ENCODE results near the gene BAK1. TPM values are rescaled to one million over a fixed set of nuclear protein-coding genes. Genes with fewer than 3 reads are reported as not detected.

The BAK1 gene
- total and polyA plus RNA-seq, 2 of the 13 experiments (the other 11 are each of a cell fraction or from before 2014, with no cell fraction given): 15.0 to 23.8 TPM

- TF ChIP-seq CSRNP1 (CRISPR knock-in tag; IDR thresholded peaks at IDR 0.05) (no peak), MAFK (conservative IDR thresholded peaks at IDR 0.05 in 1 of 2, IDR thresholded peaks at IDR 0.05 in 1 of 2; ENCODE audit: low read length in 2 of 2) (no peak), ZNF557 (CRISPR knock-in tag; IDR thresholded peaks at IDR 0.05) (no peak), ATF4 (CRISPR knock-in tag; IDR thresholded peaks at IDR 0.05) (no peak), GZF1 (CRISPR knock-in tag; IDR thresholded peaks at IDR 0.05) (no peak), BRD4 (CRISPR knock-in tag; IDR thresholded peaks at IDR 0.05) (no peak), ZBTB10 (CRISPR knock-in tag; IDR thresholded peaks at IDR 0.05; ENCODE audit: borderline replicate concordance) (no peak), LCORL (IDR thresholded peaks at IDR 0.05) (no peak), LCORL (CRISPR knock-in tag; IDR thresholded peaks at IDR 0.05) (peak; percentile 69), ARID5B (CRISPR knock-in tag; IDR thresholded peaks at IDR 0.05) (peak; percentile 47), CEBPG (CRISPR knock-in tag; IDR thresholded peaks at IDR 0.05) (peak; percentile 31; the same call in 1 of the 2 replicates), GTF3A (CRISPR knock-in tag; conservative IDR thresholded peaks at IDR 0.05) (no peak), SMAD3 (CRISPR knock-in tag; IDR thresholded peaks at IDR 0.05) (no peak), MBNL3 (CRISPR knock-in tag; conservative IDR thresholded peaks at IDR 0.05) (no peak), IRF9 (CRISPR knock-in tag; IDR thresholded peaks at IDR 0.05; ENCODE audit: borderline replicate concordance) (no peak), ZNF788 (CRISPR knock-in tag; IDR thresholded peaks at IDR 0.05; ENCODE audit: borderline replicate concordance) (no peak), CCAR2 (optimal IDR thresholded peaks at IDR 0.05; ENCODE audit: low read depth, low read length) (no peak), ZNF10 (CRISPR knock-in tag; IDR thresholded peaks at IDR 0.05; ENCODE audit: borderline replicate concordance, low read depth) (no peak), ZNF12 (CRISPR knock-in tag; IDR thresholded peaks at IDR 0.05) (0 out of 2 replicates have a peak, but pooled peaks have one; percentile 19)
Observed at GRCh38 chr6:33585403-33586107, 5.5 kb upstream of the BAK1 start (continued).

Data from HepG2 (cell line).